GM19240 (cell line): ENCODE results near the gene COL7A1.
"Not testable (repeated sequence)": the region's sequence is repeated elsewhere in the genome, so short reads cannot be mapped to it uniquely, and the experiment has no call there.

ENCODE experiments used
- DNase-seq: peaks from one replicate; pipeline ENCODE4 v3.0.0; 2011; ENCODE audit warnings: low spot score; ENCODE audit not compliant: insufficient read length

COL7A1 gene

DNA sequence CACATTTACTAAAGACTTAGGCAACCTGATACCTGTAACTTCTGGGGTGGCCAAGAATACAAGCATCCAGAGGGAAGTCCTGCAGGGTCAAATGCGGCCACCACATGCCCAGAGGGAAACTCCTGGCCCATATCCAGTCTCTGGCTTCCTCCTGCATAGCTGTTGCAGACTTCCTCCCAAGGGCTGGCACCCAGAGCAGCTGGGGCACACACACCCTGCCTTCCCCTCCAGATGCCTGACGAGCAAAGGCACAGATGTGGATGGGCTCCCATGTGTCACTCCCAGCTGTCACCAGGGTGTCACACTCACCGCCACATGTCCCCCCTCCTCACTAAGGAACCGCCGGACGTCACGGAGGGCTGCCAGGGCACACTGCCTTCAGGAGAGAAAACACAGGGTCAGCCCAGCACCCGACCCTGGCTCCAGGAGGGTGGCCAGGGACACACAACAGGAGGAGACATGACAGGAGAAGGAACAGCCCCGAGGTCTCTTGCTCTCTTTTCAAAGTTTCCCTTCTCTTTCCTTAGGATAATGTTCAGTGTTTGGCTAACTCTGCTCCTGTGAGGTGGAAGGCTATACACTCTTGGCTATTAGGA, 51.8 kb downstream of the COL7A1 start:
- DNase-seq, result no peak

- no peak for DNase-seq
Measured at GRCh38 chr3:48538451-48538850, 56.7 kb downstream of the COL7A1 start.

DNA sequence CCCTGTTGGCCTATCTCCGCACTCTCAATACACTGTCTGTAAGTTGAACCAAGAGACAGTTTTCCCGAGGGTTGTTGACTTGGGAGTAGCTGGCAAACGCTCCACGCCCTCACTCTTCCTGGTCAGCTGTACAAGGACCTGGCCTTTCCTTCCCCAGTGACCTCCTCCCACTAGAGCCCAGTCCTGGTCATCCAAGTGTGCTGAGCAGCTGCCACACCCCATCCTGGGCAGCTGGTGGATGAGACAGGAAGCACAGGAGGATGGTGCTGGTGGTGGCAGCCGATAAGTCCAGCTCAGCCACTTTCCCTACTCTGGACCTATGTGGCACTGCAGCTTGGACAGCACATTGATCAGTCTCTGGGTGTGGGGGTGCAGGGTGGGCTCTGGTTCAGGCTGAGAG, 58.3 kb downstream of the COL7A1 start:
- no peak for DNase-seq

DNA sequence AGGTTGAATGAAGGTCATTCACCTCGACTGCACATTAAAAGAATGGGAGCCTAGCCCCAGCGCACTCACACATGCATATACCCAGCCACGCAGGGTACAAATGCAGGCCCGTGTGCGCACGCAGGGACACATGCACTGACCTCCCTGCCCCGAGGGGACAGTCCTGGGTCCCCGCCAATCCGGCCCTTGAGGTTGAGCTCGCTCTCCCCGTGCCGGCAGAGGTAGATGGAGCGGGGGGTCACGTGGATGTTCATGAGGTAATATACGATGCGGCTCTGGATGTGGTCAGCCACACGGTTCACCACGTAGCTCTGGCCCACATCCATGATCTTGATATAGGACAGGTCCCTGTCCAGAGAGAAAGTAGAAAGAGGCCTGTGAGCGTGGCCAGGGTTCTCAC, 59.0 kb downstream of the COL7A1 start:
- no peak for DNase-seq

- no peak for DNase-seq
Measured at GRCh38 chr3:48535578-48535977, 59.6 kb downstream of the COL7A1 start.

GRCh38 chr3:48532977-48533337, 62.2 kb downstream of the COL7A1 start:
- DNase-seq, result no peak

DNA sequence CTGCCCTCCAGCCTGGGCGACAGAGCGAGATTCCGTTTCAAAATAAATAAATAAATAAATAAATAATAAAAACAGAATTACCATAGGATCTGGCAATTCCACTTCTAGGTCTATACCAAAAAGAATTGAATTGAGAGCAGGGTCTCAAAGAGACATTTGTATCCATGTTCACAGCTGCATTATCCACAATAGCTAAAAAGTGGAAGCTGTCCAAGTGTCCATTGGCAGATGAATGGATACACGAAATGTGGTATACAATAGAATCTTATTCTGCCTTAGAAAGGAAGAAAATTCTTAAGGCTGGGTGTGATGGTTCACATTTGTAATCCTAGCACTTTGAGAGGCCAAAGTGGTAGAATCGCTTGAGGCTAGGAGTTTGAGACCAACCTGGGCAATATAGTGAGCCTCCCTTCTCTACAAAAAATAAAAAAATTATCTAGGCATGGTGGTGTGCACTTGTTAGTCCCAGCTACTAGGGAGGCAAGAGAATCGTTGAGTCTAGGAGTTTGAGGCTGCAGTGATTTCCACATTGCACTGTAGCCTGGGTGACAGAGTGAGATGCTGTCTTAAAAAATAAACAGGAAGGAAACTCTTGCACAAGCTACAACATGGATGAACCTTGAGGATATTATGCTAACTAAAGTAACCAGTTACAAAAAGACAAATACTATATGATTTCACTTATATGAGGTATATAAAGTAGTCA, 62.7 kb downstream of the COL7A1 start:
- DNase-seq, result no peak

GRCh38 chr3:48530701-48531100, 64.4 kb downstream of the COL7A1 start:
- DNase-seq, result not testable (repeated sequence)

DNA sequence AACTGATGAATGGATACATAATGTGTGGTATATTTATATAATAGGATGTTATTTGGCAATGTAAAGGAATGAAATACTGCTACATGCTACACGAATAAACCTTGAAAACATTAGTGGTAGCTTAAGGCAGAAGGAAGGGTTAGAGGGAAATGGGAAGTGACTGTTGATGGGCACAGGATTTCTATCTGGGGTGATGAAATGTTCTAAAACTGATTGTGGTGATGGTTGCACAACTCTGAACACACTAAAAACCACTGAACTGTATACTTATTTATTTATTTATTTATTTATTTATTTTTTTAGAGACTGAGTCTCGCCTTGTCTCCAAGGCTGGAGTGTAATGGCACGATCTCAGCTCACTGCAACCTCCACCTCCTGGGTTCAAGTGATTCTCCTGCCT, 66.4 kb downstream of the COL7A1 start:
- DNase-seq, result no peak

DNA sequence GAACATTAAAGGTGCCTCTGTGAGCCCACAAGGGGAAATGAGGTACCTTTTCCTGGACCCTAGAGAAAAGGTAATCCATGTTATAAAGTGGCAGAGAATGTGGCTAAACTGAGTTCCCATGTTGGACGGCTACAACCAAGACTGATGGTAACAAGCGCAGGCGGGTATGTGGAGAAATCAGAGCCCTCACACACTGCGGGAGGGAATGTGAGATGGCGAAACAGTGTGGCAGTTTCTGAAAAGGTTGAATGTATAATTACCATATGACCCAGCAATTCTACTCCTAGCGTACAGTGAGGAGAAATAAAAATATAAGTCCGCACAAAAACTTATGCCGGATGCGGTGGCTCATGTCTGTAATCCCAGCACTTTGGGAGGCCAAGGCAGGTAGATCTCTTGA, 67.1 kb downstream of the COL7A1 start:
- DNase-seq, result no peak

DNA sequence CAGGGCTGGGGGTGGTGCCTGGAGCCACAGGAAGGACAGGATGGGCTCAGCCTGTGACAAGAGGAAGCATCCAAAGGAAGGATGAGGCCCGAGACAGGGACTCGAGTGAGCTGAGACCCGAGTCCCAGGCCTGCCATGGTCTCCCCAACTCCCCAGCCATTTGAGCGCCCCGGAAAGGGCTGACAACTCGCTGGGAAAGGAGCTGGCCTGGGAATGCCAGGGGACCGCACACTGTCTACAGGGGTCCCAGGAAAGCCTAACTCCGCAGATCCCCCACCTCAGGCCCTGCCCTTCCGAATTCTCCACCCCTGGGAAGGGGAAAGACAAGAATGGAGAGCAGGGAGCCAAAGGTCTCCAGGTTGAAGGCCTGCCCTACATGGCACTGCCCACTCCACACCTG, 70.2 kb downstream of the COL7A1 start:
- no peak for DNase-seq

- DNase-seq, result no peak
Measured at GRCh38 chr3:48521635-48522034, 73.5 kb downstream of the COL7A1 start.

GRCh38 chr3:48519277-48519643, 75.9 kb downstream of the COL7A1 start:
- DNase-seq, result no peak

- DNase-seq, result no peak
Measured at GRCh38 chr3:48518638-48519276, 76.4 kb downstream of the COL7A1 start.

DNA sequence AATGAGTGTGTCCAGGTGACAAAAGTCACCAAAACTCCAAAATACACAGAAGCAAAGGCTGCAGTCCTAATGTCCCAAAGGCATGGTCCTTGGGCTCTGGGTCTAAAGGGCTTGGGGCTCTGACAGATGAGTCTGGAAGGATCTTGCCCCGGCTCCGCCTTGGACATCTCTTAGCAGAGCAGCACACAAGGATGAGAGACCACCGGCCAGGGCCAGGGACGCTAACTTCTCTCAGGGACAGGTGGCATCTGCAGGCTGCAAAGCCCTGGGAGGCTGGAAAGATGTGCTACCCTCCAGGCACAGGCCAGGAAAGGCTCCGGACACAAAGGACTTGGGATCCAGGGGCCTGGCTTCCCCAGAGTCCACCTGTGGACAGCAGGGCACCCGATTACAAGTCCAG, 77.1 kb downstream of the COL7A1 start:
- DNase-seq, result no peak

DNA sequence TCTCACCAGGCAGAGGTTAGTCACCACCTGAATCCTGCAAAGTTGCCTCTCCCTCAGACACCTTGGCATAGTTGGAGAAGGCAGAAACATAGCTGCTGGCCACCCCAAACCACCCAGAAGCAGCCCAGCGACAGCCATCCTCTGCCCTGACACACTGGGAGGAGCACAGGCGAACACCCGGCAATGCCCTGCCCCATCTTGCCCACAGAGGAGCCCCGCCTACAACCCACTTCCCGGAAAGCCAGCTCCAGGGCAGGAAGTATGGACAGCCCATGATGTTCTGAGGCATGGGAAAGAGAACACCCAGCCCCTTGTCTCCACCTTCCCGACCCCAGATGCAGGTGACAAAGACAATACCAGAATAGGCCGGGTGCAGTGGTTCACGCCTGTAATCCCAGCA, 78.6 kb downstream of the COL7A1 start:
- no peak for DNase-seq

DNA sequence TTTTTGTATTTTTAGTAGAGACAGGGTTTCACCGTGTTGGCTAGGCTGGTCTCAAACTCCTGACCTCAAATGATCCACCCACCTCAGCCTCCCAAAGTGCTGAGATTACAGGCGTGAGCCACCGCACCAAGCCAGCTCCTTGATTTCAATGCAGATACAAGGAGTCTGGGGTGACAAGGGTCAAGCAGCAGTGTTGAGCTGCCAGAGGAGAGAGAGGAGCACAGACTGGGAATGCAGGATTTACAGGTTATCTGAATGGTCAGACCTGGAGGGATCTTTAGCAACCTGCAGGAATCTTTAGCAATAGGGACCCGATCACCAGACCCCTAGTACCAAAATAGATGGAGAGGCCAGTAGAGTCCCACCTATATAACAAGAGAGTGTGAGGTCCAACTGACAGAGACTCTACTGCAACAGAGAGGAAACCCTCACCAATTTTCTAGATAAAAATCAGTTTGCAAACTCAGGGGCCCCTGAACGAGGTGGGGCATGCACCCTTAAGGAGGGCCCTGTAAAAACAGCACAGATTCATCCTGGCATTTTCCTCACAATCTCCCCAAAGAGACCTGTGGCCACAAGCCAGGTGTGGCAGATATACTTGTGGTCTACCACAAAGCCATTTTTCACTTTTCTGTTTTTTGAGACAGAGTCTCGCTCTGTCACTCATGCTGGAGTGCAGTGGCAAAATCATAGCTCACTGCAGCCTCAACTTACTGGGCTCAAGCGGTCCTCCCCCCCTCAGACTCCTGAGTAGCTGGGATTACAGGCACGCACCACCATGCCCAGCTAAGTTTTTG, 80.5 kb downstream of the COL7A1 start:
- DNase-seq, result no peak
